HG03064 (cell line): ENCODE data around the gene NFKBIL1.
"Not testable (repeated sequence)": the region's sequence is repeated elsewhere in the genome, so short reads cannot be mapped to it uniquely, and the experiment has no call there.

Source experiments
- ATAC-seq: cut with Tn5 transposase; IDR thresholded peaks from one replicate; pipeline ENCODE4 v1.9.1; 2021; ENCODE audit warnings: low read depth; ENCODE audit not compliant: unreplicated experiment

NFKBIL1 gene

GRCh38 chr6:31546958-31547726 is at the start of gene NFKBIL1:
Gene NFKBIL1, plus strand, starts transcription at chr6:31547608. Its CDS starts 87 bp downstream, at chr6:31547695.
- no peak for ATAC-seq

- no peak for ATAC-seq
Observed at GRCh38 chr6:31498748-31499147, 48.7 kb upstream of the NFKBIL1 start.

- ATAC-seq, result not testable (repeated sequence)
Observed at GRCh38 chr6:31499648-31500047, 47.8 kb upstream of the NFKBIL1 start.

- ATAC-seq, result no peak
Observed at GRCh38 chr6:31502586-31502985, 44.8 kb upstream of the NFKBIL1 start.

- not testable (repeated sequence) for ATAC-seq
Observed at GRCh38 chr6:31509036-31509435, 38.4 kb upstream of the NFKBIL1 start.

GRCh38 chr6:31510007-31510406 is 37.4 kb upstream of the NFKBIL1 start:
- ATAC-seq, result no peak

- ATAC-seq, result no peak
Observed at GRCh38 chr6:31513456-31514165, 33.8 kb upstream of the NFKBIL1 start.

GRCh38 chr6:31521835-31522234 is 25.6 kb upstream of the NFKBIL1 start:
- ATAC-seq, result no peak

- ATAC-seq, result no peak
Observed at GRCh38 chr6:31525553-31525931, 21.9 kb upstream of the NFKBIL1 start.

GRCh38 chr6:31525932-31526591 is 21.3 kb upstream of the NFKBIL1 start:
- ATAC-seq, result no peak

GRCh38 chr6:31528307-31528777 is 19.1 kb upstream of the NFKBIL1 start:
- ATAC-seq, result no peak

- no peak for ATAC-seq
Observed at GRCh38 chr6:31528821-31529328, 18.5 kb upstream of the NFKBIL1 start, which contains the start of gene MCCD1. Gene MCCD1, plus strand, starts transcription at chr6:31528962. Its CDS starts 53 bp downstream, at chr6:31529015.

- no peak for ATAC-seq
Observed at GRCh38 chr6:31529329-31530150, 17.9 kb upstream of the NFKBIL1 start.

GRCh38 chr6:31530659-31531058 is 16.7 kb upstream of the NFKBIL1 start:
- ATAC-seq, result no peak

GRCh38 chr6:31531162-31531561 is 16.2 kb upstream of the NFKBIL1 start:
- no peak for ATAC-seq

GRCh38 chr6:31531771-31532643 is 15.4 kb upstream of the NFKBIL1 start:
- no peak for ATAC-seq

GRCh38 chr6:31532644-31533454 is 14.6 kb upstream of the NFKBIL1 start:
- no peak for ATAC-seq

- no peak for ATAC-seq
Observed at GRCh38 chr6:31533455-31533841, 14.0 kb upstream of the NFKBIL1 start.
